D721Med (cell line): Measurements from ENCODE around the gene SERP2.

ENCODE experiments used
- DNase-seq: peaks from one replicate; pipeline ENCODE4 v3.0.0; 2011; ENCODE audit warnings: low spot score; ENCODE audit not compliant: insufficient read length
- FAIRE-seq: peaks from 2 replicates; lab custom pipeline; 2011; peaks lifted over from hg19 to GRCh38; lab: Jason Lieb, UNC
- TF ChIP-seq, protein P1 (sequence below): IDR thresholded peaks from 2 replicates; pipeline ENCODE4 v1.5.1; 2012; ENCODE audit warnings: mild to moderate bottlenecking, control low read depth; ENCODE audit not compliant: insufficient read depth; ENCODE audit errors: missing control alignments

SERP2 gene

DNA sequence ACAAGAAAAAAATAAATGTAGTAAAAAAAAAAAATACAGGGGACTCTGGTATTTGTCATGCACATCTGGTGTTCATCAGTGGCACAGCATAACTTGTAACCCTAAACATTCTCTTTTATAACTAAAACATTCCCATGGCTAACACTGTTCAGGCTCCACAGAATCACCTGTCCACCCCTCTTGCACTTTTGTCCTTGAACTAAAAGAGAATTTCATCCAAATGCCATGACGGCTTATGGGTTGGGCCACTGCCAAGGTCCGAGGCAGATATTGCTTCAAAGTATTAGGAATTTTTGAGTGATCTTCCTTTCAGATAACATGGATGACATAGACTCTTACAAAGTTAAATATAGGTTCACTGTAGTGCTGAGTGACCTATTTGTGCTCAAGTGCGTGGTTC is 25.7 kb upstream of the SERP2 start:
- DNase-seq (no peak), FAIRE-seq (no peak)
- TF ChIP-seq, protein P1, sequence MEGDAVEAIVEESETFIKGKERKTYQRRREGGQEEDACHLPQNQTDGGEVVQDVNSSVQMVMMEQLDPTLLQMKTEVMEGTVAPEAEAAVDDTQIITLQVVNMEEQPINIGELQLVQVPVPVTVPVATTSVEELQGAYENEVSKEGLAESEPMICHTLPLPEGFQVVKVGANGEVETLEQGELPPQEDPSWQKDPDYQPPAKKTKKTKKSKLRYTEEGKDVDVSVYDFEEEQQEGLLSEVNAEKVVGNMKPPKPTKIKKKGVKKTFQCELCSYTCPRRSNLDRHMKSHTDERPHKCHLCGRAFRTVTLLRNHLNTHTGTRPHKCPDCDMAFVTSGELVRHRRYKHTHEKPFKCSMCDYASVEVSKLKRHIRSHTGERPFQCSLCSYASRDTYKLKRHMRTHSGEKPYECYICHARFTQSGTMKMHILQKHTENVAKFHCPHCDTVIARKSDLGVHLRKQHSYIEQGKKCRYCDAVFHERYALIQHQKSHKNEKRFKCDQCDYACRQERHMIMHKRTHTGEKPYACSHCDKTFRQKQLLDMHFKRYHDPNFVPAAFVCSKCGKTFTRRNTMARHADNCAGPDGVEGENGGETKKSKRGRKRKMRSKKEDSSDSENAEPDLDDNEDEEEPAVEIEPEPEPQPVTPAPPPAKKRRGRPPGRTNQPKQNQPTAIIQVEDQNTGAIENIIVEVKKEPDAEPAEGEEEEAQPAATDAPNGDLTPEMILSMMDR = no peak

DNA sequence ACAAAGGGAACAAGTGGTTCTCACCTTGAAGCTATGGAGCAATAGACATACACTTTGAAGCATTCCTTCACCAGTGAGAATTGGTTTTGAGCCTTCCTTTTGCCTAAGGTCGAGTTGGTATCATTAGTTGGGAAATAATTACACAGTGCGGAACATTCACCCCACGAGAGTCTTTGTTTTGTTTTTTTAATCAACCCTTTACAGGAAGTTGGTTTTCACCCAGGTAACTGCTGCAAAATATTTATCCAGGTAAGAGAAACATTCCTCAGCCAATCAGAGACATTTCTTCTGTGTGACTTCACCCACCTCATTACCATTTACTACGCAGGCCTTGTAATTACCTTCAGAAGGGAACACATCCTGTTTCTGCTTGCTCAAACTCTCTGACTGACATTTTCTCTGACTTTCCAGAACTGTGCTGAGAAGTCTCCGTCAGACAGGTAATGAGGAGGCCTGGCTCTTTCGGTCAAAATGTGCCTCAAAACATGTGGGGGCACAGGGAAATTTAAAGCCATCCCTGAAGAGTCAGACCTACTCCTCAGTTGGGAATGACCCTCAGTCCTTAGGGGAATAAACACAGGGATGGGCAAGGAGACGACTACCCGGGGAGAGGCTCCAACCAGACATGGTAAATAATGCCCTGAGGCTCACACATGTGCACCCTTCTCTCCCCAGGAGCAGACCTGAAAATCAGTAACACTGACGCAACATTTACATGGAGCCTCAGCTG is 22.7 kb upstream of the SERP2 start:
- DNase-seq (no peak), FAIRE-seq (no peak)
- TF ChIP-seq, protein P1 = no peak

DNA sequence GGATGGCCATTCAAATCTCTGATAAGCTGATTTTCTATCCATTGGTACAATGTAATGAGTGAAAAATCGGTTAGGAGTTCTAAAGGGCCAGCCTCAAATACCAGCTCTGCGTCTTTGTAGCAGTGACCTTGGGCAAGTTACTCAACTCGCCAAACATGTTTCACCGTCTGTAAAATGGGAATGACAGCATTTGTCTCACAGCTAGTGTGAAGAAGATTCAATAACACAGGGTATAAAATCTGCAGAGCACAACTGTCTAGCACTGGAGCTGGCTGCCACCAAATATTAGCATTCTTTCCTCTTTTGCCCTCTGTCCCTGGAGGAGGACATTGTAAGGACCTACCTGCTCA is 22.1 kb upstream of the SERP2 start:
- TF ChIP-seq, protein P1 = no peak
- DNase-seq (no peak), FAIRE-seq (no peak)

DNA sequence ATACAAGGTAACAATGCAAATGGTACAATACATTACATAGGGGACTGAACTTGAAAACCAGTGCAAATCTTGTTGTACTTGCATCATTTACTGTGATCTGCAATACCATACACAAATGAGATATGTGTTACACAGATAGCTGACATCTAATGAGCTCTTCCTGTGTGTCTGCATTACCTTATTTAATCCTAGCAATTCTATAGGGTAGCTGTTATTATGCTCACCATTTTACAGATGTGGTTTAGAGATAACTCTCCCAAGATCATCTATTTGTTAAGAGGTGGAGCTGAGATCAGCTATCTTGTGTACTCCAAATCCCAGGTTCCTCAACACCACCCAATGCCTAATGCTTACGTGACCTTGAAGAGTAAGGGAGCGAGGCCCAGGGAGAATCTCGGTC is 21.4 kb upstream of the SERP2 start:
- DNase-seq (no peak), FAIRE-seq (no peak)
- TF ChIP-seq, protein P1 = no peak

DNA sequence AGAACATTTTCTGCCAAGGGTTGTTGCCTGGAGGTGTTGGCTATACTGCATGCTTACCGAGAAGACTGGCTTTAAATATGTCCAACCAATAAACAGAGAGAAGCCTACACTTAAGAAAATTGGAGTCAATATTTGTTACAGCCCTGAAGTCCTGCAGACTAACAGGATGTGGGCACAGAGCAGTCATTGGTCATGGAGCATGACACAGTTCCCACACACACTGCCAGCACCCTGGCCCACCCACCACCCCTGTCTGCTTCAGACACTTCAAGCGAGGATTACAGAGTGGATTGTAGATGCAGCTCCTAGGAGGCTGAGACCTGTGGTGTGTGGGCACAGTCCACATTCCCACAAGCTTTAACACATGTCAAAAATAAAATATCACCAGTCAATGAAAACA is 21.0 kb upstream of the SERP2 start:
- DNase-seq = no peak
- no peak for FAIRE-seq
- TF ChIP-seq, protein P1 = no peak

DNA sequence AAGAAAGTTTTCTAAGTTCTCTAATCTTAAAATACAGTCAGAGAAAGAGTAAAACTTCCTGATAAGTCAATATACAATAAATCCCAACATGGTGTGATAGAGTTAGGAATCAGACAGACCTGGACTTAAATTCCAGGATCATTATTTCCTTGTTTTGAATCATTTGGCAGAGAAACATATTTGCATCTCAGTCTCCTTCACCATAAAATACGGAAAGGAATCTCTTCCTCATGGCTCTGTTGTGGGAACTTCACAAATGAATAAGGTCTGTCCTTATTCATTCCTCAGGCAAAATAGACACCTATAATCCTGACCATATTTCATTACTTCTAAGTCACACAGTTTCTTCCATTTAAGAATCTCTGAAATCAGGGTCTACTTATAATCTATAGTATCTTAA is 19.3 kb upstream of the SERP2 start:
- DNase-seq = no peak
- TF ChIP-seq, protein P1 = no peak
- FAIRE-seq = no peak

DNA sequence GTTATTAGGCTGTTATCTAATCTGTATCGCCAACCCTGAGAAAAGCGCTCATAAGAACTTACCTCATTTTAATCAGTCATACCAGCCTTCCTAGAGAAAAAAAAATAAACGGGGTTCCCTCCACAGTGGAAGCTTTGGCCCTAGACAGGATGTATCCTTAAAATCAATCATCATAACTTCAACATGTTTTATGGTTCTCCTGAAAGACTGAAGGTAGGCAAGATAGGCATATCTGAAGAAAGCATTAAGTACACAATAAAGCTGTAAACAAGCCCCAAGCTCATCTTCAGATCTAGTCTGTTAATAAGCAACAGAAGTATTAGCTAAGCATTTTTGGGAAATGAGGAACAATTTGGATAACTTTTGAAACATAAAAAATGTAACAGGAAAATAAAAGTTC is 18.7 kb upstream of the SERP2 start:
- TF ChIP-seq, protein P1 = no peak
- FAIRE-seq = no peak
- DNase-seq = no peak
